NOMO-1 (cell line): ENCODE data around the gene NUF2.
A peak's percentile ranks its signal among the peaks of the same experiment; 100 is the strongest.
"Not testable (repeated sequence)": the region's sequence is repeated elsewhere in the genome, so short reads cannot be mapped to it uniquely, and the experiment has no call there.

Source experiments
- DNase-seq, 2 experiments: peaks; one replicate each; lab custom pipeline; 2025; ENCODE audit not compliant: unreplicated experiment in 2 of 2; lab: John Stamatoyannopoulos, UW

Gene NUF2

DNA sequence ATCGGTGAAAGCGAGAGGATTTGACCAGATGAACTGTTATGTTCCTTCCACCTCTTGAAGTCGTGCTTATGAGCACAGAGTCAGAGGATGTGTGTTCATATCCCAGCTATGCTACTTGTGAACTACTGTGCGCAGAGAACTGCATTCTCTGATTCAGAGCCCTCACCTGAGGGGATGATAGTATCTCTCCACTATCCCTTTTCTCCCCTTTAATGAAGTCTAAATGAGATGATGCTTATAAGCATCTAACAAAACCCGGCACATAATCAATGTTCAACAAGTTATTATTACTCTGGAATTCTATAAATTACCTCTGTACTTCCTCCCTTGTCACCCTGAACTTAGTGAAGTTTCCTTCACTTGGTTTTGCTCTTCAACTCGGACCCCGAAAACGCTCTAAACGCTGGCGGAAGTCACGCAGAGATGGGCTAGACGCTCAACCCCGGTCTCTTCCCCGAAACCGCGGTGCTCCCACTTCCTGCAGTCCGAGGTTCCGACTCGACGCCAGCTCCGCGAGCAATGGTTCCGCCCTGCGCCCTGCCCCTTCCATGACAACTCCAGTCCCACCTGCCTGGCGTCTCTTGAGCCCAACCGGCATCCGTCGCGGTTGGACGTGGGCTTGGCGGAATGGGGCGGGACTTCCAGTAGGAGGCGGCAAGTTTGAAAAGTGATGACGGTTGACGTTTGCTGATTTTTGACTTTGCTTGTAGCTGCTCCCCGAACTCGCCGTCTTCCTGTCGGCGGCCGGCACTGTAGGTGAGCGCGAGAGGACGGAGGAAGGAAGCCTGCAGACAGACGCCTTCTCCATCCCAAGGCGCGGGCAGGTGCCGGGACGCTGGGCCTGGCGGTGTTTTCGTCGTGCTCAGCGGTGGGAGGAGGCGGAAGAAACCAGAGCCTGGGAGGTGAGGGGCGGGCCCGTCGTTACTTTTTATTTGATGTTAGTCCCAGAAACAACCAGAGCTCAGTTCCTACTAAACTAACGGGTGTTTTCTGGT, at the start of gene NUF2:
Gene NUF2, plus strand, starts transcription at position 644 of the 995 bp plus-strand sequence. CDS start 4,098 bp downstream, outside the sequence.
- peak; percentile 92 to 94 for DNase-seq

GRCh38 chr1:163273766-163274441, 47.9 kb upstream of the NUF2 start:
- DNase-seq, result no peak

DNA sequence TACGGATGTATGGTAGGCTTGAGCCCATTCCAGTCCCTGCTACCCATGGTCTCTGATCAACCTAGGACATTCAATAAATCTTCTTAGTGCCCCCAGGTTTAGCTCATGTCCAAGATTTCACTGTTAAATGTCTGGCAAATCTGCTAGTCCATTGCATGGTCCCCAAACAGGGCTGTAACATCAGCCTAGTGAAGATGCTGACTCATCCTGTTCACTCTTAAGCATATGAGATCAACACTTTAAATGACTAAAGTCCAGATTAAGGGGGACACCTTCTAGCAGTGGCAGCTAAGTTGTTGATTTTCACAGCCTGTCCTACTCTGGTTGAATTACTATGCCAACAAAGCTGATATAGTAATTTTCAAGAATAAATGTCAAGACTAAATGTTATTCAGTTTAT, 46.5 kb upstream of the NUF2 start:
- DNase-seq, result no peak

- DNase-seq, result no peak
Measured at GRCh38 chr1:163278602-163279001, 43.2 kb upstream of the NUF2 start.

- DNase-seq, result not testable (repeated sequence)
Measured at GRCh38 chr1:163284867-163285266, 36.9 kb upstream of the NUF2 start.

DNA sequence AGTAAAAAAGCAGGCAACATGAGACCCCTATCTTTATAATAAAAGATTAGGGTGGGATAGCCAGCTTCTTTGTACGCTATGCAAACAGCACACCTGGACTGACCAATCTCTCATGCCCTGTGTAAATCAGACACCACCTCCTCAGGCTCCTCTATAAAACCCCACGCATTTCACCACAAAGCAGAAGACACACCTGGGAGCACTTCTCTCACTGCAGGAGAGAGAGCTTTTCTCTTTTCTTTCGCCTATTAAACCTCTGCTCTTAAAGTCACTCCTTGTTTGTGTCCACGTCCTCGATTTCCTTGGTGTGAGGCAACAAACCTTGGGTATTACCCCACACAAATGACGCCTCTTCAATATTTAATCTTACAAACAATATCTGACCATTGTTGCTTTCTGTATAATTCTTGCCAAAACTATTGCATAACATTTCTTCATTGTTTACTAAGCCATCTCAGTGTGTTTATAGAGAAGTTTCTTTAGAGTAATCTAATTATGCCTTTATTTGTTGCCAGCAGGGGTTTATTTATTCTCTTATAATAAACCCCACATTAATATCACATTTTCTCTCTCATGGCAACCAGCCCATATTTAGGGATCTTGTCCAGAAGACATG, 31.6 kb upstream of the NUF2 start:
- no peak for DNase-seq

GRCh38 chr1:163291461-163291860, 30.3 kb upstream of the NUF2 start:
- no peak for DNase-seq

- DNase-seq, result not testable (repeated sequence)
Measured at GRCh38 chr1:163292153-163292552, 29.6 kb upstream of the NUF2 start.

- DNase-seq, result not testable (repeated sequence)
Measured at GRCh38 chr1:163293497-163293896, 28.3 kb upstream of the NUF2 start.

DNA sequence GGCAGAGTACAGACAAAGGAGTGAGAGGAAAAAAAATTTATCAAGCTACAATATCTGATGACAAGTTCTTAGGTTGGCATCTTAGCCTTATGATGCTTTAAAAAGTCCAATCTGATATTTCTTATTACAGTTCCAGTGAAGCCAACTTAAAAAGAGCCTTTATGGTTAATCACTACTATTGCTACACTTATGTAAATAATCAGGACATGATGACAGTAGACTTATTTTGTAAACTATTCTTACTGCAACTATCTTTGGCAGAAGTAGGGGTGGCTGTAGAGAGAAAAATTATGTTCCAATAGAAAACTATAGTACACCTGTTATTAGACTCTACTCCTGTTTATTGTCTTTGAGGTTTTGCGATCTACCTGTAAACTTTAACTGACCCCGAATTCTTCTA, 25.8 kb upstream of the NUF2 start:
- DNase-seq, result no peak

DNA sequence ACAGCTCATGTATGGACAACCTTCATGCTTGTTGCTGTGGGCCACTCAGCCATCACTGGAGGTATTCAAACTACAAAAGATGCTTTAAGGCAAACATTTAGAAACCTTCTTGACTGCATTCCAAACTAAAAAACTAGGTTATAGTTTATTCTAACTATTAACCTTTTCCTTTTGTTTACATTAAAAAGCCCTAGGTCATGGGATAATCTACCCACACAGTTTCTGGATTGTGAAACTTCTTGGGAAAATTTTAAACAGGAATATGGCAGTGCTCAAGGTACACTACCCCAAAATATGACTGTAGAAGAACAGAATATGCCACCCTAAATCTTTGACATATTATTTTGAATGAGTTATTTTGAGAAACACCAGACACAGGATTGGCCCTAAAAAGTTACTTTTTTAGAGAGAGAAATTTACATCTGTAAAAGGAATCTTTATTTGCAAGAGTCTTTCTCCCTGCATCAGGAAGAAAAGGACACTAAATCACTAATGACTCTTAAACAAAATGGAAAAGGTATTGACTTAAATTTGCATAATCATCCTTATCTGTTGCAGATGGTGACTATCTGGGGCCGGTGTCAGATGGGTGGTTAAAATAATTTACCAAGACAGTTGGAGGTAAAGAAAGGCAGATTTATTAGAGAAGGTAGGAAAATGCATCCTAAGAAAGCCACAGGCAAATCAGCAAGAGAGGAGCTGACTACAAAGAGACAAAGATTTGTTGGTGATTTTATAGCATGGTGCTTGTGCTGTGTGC, 25.1 kb upstream of the NUF2 start:
- no peak for DNase-seq

DNA sequence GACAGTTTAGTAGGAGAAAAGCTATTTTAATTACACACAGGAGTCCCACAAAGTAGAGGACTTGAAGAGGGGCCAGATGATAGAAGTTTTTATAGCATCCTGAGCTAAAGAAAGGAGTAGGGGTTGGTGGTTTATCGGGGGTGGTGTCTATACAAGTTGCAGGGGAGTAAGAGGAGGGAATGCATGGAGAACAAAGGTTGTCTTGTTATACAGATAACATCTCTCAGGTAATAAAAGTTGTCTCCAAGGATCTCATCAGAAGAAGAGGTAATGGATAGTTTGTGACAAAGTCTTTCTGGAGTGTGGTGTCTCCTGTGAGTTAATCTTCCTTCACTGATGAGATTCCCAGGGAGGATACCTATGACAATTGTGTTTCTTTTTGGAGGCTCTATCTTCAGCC, 23.4 kb upstream of the NUF2 start:
- no peak for DNase-seq

GRCh38 chr1:163300568-163300967, 21.2 kb upstream of the NUF2 start:
- DNase-seq, result no peak

GRCh38 chr1:163303561-163303960, 18.2 kb upstream of the NUF2 start:
- no peak for DNase-seq

GRCh38 chr1:163305441-163305840, 16.3 kb upstream of the NUF2 start:
- no peak for DNase-seq

GRCh38 chr1:163307479-163308171, 14.1 kb upstream of the NUF2 start:
- DNase-seq, result no peak

DNA sequence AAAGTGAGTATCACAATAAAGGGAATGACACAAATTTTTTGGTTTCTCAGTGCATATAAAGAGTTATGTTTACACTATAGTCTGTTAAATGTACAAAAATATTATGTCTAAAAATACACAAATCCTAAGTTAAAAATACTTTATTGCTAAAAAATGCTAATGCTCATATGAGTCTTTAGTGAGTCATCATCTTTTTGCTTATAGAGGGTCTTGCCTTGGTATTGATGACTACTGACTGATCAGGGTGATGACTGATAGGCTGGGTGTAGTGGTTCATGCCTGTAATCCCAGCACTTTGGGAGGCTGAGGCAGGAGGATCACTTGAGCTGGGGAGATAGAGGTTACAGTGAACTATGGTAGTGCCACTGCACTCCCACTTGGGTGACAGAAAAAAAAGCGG, 12.9 kb upstream of the NUF2 start:
- DNase-seq, result no peak

GRCh38 chr1:163315773-163316374, 5.9 kb upstream of the NUF2 start:
- DNase-seq, result peak; percentile 0 to 26

- DNase-seq, result no peak
Measured at GRCh38 chr1:163320891-163321290, 863 bp upstream of the NUF2 start.

GRCh38 chr1:163323339-163323738, 1.6 kb downstream of the NUF2 start:
- DNase-seq, result not testable (repeated sequence)
